ENCODE results near the gene DDX10.

DDX10 gene

DNA sequence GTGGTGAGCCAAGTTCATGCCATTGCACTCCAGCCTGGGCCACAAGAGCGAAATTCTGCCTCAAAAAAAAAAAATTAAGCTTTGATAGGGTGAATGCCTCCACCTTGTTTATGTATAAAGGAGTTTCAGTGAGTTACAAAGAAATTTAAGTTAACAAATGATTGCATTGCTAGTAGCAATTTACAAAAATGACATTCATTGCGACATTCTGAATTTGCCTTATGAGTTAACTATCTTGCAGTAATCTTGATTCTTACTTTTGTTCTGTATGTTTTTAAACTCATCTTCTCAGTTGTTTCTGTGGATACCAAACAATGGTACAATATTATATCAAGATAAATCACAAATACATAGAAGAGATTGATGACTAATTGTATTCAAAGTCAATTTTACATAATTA, 207.0 kb downstream of the DDX10 start:
- DNase-seq (ENCODE audit: low spot score): no peak

DNA sequence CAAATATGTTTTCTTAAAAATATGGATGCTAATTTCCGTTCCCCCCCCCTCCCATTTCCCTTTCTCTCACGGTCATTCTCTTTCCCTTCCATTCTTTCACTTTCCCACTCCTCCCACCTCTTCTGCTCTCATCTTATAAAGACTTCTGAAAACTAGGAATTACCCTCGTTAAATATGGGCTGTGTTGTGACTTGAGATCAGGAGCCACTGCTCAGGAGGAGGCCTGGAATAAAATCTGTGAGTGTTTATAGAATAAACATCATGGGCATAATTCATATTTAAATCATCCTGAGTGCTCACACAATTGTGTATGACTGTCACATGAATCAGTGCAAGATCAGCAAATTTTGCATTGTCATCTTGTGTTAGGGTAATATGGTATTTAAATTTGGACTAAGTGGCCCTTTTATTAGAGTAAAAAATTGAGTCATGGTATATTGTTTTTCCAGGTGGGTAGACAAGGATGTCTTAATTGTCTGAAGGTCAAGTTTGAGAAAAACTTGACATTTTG, 208.0 kb downstream of the DDX10 start:
- no peak for DNase-seq (ENCODE audit: low spot score)

DNA sequence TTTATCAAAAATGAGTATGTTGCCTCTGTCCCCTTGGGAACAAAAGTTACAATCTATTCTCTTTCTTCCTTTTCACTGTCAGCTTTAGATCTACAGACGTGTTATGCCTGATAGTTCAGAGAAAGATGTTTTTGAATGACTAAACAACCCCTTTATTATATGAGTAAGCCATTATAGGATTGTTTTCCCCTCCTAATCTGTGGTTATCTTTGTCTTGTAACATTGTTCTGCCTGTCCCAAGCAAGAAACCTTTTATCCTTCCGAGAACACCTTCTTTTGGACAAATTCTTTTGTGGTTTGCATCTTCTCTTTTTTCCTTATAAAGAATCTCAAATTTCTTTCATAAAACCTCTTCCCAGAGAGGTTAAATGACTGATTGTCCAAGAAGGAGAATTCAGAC, 208.4 kb downstream of the DDX10 start:
- DNase-seq (ENCODE audit: low spot score): no peak

DNA sequence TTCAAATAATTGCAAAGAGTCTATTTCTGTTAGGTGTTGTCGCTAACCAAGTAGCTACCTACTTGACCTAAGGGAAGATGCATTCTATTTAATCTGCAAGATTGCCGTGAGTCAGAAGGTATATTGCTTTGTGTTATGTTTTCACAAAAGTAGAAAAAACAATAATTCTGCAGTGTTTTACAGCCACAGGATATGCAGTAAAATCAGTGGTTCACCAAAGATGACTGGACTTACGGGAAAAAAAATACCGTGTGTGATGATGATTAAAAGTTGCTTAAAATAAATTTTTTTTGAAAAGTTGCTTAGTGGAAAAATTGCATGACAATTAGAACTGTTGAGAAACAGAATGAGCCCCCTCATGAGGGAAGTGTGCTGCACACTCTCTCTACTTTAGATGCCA, 209.1 kb downstream of the DDX10 start:
- DNase-seq (ENCODE audit: low spot score): no peak

DNA sequence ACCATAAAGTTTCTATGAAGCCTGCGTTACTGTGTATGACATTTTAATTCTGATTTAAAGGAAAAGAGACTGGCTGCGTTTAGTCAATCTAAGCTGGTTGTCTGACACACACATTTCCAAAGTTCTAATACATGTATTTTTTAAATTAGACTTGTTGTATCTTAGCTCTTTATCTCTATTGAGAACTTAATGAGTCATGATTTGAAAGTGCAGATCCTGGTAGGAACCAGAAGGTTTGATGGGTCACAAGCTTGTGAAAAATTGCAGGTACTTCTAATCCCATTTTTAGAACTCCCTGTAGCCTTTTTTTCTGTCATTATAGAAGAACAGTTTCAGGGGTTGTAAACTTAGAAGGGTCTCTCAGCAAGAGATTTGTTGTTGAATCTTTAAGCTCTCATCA, 210.3 kb downstream of the DDX10 start:
- DNase-seq (ENCODE audit: low spot score): no peak

DNA sequence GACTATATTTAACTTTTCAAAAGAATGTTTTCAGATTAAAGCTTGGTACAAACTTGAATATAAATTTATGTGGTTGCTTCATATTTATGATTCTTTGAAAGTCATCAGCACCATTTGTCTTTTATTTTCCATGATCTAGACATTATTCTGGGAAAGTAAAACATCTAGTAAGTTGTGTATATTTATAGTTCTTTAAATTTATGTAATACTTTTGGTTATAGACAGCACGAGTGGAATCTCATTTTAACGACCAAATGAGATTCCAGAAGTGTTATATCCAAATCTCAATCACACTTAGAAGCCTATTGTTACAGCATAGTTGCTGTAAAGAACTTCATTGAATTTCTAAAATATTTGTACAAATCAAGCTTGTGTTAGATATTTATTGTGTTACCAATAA, 212.3 kb downstream of the DDX10 start:
- DNase-seq (ENCODE audit: low spot score): no peak

DNA sequence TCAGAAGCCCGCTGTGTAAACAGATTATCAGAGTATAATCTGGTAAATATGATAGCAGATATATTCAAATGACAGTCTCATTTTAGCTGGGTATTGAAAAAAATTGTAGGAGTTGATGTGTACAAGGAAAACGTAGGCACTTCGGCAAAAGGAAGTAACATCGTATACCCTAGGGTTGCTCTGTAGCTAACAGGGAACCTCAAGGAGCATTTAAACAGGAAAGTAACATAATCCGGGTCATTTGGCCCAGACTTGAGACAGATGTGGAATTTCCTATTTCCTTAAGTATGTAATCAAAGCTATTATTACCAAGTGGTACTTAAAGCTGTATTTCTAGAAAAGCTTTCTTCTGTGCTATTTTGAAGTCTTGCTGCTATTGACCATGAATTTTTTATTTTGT, 215.6 kb downstream of the DDX10 start:
- DNase-seq (ENCODE audit: low spot score): no peak

DNA sequence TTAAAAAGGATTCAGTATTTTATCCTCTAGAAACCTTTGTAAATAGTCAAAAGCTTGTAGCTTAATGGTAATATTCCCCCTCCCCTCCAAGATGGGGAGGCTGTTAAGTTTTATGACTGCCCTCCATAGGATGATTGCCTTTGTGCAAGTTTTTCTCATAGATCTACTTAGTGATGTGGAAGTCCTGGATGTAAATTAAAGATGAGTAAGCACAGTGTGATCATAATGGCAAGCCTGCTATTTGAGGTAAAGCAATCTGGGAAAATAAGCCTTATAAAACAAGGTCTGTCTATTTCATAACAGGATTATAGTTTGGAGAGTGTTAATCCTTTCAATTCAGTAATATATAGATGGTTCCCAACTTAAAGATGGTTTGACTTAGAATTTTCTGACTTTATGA, 216.3 kb downstream of the DDX10 start:
- no peak for DNase-seq (ENCODE audit: low spot score)

DNA sequence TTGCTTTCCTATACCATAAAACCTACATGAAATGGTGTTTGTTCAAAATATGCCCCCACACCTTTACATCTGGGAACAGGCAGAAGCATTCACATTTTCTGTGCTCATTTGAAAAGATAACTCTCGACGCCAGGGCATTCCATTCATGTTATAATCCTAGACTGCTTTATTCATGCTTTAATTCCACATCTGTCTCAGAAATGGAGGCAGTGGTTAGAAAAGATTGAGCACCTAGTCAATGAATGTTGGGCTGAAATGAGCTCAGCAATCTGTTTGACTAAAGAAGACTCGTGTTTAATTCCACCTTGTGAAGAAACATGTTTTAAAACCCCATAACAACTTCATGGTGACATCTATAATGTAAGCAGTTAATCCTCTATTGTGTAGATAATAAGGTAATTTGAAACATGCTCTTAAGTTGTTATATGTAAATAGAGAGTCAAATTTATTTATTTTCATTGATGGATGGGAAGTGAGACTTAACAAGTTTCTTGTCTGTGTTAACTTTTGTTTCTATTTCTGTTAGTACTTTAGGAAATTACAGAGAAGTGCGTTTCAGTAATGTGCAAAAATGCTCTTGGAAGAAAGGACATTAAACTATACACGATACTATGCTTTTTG, 217.5 kb downstream of the DDX10 start:
- no peak for DNase-seq (ENCODE audit: low spot score)

DNA sequence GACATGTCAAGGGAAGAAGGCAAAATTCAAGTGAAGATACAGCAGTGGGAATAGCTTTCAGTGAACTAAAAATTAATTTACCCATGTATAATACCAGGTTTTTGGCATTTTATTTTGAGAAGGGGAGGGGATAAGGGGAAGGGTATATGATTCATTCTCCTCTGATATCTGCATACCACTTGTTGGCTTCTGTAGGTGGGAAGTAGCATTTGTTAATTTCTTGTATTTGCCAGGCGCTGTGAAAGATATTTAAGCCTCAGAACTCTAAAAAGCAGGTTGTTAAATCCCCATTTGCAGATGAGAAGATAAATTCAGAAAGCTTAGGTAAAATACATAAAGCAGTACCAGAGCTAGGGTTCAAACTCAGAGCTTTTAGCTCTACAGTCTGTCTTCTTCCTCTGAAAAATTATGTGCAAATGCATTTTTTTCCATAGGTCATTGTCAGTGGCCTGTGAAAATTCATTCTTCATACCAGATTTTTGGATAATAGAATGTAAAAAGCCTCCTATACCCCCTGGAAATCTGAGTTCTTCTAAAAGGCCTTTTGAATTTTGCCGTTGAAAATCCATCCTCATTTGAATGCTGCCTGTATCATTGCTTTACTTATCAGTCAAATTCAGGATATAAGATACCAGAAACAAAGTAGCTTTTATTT, 221.3 kb downstream of the DDX10 start:
- no peak for DNase-seq (ENCODE audit: low spot score)

DNA sequence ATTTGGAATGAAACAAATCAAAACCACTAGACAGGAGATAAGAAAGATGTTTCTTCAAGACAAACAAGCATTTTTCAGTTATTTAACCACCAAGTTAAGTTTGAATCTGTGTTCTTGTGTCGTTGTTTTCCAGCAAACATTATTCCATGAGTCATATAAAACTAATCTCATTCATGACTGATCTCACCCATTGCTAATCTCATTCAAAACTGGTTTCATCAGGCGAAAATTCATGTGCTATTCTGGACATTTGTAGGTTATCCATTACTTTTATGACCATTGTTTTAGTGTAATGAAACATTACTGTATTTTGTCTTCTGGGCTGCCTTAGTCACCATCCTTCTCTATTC, 221.8 kb downstream of the DDX10 start:
- DNase-seq (ENCODE audit: low spot score): no peak

DNA sequence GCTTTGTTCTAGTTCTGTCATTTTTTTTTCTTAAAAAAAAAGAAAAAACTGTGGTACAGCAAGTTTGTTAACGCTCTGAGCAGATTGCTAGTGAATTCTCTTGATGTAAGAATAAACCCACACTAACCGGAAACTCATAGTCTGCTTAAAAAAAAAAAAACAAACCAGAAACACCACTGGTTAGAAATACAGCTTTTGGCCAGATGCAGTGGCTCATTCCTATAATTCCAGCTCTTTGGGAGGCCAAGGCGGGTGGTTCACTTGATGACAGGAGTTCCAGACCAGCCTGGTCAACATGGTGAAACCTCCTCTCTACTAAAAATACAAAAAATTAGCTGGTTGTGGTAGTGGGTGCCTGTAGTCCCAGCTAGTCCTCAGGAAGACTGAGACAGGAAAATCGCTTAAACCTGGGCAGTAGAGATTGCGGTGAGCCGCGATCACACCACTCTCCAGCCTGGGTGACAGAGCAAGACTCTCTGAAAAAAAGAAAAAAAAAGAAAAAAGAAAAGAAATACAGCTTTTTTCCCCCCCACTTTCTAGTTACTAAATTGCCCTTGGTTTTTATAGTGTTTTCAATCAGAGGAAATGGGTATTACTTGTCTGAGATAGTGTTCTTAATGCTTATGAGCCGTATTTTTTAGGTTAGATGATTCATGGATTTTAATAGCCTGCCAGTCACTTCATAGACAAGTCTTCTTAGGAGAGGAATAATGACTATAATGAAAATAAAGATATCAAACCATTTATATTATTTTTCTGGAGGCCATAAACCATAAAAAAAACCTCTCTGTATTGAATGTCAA, 222.8 kb downstream of the DDX10 start:
- DNase-seq (ENCODE audit: low spot score): no peak

DNA sequence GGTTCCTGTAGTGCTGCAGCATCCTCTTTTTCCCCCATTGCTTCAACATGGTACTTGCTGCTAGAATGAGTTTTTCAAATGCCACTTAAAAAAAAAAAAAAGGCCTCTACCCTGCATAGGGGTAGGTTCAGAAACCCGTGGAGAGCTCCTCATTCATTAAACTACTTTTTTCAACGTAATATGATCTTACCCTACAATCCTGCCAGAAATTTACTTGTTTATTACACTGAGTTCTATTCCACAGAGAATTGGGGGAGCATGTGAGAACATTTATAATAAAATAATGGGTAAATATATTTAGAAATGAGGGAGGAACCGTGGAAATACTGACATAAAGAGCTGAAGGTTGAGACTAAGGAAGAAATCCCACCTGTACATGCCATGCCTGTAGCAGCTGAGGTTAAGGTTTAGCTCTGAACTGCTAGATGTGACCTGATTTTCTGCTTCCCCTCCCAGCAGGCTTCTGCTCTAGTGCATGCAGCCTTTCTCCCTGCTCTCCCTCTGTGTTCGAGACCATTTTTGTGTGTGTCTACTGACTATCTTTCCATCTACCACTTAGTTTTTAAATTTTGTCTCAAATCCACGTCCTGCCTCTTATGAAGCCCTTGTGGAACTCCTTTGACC, 225.7 kb downstream of the DDX10 start:
- DNase-seq (ENCODE audit: low spot score): no peak

DNA sequence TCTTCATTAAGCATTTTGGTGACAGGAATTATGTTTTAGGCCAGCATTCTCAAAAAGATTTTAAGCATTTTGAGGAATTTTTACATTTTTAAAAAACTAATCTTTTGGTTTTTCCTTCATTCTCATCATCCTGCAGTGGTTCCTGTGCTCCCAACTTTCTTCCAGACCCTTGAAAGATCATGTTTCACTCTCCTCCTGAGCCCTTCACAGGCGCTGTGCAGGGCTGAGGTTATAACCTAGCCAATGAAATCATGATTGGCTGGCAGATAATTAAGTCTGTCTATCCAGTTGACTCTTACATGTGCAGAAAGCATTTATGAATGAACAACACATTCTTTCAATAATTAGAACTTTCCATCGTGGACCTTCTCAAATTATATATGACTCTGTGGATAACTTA, 226.3 kb downstream of the DDX10 start:
- DNase-seq (ENCODE audit: low spot score): no peak

DNA sequence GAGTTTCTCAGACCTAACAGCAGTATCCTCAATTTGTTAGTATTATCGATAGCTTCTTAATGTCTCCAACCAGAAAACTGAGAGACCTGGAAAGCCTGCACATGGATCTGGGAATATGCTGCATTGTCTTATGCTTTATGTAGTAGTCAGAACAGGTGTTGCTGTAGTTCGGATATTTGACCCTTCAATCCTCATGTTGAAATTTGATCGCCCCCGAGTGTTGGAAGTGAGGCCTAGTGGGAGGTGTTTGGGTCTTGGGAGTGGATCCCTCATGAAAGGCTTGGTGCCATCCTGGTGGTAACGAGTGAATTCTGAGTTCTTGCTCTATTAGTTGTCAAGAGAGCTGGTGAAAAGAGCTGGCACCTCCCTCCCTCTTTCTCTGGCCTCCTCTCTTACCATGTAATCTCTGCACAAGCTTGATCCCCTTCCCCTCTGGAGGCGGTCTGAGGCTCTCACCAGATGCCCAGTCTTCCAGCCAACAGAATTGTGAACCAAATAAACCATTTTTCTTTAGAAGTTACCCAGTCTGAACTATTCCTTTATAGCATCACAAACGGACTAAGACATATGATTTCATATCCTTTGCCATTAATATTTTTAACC, 227.1 kb downstream of the DDX10 start:
- no peak for DNase-seq (ENCODE audit: low spot score)

DNA sequence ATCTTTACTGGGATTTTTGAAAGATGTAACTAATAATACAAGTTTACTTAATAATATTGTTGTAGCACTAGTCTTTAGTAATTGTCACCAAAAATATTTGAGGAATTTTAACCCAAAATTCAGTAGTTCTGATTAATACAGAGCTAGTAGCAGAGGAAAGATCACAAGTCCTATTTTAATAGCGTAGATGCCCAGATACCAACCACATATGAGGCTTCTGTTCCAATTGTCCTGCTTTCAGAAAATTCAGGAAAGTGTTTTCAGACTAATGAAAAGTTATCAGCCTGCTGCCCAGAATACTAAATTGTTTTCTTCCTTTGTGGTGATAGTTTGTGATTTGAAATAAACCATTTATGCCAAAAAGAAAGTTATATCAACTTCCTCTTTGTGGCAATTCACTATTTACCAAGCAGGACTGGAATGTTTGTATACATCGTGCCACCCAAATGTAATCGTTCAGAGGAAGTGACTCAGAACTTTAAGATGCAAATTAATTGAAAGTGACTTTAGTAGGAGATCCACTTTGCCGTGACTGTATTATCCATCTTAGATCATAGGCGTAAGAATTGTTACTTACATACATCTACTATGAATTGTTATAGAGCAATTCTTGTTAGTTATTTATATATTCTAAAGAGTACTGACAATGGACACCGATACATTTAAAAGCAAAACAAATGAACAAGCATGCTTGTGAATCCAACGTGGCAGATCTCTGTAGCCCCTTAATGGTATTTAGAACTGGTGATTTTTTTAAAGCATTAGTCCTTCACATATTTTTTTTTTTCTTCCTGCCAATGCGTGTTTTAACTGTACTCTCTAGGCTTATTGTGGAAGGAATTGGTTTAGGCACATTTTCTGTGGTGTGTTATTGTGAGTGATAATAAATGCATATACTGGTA, 231.0 kb downstream of the DDX10 start:
- peak; percentile 31 for DNase-seq (ENCODE audit: low spot score)

DNA sequence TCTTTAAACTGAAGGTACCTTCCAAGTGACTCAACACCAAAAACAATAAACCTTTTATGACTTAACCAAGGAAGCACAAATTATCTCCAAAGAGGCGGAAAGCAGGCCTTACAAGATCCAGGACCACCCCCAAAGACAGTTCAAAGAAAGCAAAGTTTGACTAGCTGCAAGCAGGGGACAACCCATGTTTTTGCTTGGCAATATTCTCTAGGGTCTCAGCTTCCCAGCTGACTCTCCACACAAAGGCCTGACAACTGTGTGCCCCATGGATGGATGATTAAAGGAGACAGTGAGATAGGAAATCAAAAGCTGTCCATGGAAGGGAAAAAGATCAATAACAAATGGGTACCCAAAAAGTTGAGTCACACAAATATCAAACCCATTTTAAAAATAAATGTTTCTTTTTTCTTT, 232.2 kb downstream of the DDX10 start:
- DNase-seq (ENCODE audit: low spot score): no peak

DNA sequence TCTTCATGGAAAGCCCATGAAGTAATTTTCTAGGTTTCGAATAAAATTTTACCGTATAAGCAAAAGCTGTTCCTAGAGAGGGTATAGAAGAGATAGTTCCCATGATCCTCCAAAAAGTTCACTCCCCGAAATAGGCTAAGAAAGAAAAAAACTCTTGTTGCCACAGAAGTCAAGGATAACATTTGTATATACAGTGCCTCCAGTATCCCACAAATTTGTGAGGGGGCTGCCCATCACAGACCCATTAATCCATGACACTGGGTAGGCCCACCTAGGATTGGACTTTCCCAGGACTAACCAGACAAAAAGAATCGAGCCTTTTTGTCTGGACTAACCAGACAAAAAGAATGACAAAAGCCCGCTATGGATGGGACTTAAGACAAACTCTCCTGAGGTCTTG, 233.0 kb downstream of the DDX10 start:
- no peak for DNase-seq (ENCODE audit: low spot score)

DNA sequence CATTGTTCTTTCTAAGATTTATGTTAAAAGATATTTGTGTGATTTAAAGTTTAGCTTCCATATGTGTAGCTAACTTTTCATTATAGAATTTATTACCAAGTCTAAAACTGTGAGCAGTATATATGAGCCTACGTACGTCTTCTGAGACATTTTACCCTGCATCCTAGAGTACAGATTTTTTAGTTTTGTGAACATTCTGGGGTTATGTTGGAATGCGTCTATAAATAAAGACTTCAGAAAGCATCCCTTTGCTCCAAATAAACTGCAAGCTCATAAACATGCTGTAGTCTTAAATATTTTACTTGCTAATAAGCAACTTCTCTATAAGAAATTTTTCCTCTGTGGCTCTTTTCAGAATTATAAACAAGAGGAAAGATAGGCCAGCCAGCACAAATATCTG, 236.5 kb downstream of the DDX10 start:
- no peak for DNase-seq (ENCODE audit: low spot score)

DNA sequence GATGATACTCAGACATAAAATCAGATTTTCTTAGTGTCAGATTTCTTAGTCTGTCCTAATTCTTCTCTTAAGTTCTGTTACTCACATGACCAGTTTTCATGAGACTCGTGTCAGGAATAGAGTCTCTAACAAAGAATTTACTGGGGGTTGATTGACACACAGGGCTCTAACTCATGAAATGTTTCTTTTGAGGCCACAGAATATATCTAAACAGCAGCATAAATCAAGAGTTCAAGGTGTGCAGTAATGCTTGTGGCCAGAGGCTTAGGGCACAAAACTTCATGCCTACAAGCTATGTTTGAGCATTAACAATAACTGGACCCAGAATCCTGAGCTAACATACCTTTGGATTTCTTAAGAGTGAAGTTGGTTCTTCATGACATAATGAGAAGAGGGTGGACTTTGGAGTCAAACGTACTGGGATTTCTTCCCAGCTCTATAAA, 237.2 kb downstream of the DDX10 start:
- no peak for DNase-seq (ENCODE audit: low spot score)

DNA sequence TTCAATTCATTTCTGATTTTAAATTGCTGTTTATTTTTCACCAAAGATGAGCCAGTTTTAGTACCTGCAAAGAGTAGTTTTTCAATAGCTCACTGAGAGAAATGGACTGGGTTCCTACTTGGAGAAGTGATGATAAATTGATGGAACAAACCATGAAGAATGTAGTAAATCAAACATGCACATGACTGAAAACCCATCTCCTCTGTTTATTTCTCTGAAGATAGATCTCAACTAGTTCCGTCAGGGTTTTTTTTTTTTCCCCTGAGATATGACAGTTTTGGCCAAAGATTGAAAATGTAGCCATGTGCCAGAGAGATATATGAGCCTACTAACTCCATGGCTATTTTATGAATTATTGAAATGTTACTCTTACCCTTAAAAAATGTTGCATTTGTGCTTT, 239.6 kb downstream of the DDX10 start:
- DNase-seq (ENCODE audit: low spot score): no peak
